GM21423 (cell line): Measurements from ENCODE around the gene PIK3C2G.

Source experiments
- ATAC-seq: cut with Tn5 transposase; IDR thresholded peaks from one replicate; pipeline ENCODE4 v1.9.1; 2021; ENCODE audit warnings: mild to moderate bottlenecking, moderate library complexity; ENCODE audit not compliant: unreplicated experiment

PIK3C2G gene

DNA sequence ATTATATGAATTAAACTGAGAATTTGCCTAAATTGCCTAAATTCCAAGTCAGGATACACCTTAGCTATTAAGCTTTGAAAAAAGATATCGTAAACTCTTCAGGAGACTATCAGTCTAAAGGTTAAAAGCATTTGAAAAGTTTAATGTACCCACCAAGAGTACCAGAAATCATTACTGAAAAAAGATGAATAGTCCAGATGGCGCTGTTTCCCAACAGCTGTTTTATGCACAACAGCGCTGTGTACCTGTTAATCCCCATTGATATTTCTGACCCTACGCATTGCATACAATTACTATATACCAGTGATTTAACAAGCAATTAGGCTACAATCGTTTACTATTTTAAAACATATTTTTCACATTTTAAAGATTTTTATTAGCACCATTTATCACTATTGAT is 291.5 kb downstream of the PIK3C2G start:
- ATAC-seq = no peak

DNA sequence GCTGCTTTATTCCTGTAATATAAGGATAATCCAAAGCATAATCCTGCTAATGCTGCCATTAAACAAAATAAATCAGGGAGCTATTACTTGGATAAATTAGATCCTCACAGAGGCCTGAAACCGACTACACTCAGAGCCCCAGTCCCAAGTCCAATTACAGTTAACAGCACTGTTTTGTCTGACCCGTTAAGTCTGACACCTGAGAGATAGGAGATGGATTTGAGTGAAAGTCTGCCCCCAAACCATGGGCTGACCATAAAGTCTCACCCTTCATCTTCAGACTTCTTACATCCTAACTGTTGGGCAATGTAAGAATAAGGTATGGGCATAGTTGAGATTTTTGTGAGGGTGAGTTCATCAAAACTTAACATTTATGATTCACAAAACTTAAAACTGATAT is 294.8 kb downstream of the PIK3C2G start:
- ATAC-seq = no peak

DNA sequence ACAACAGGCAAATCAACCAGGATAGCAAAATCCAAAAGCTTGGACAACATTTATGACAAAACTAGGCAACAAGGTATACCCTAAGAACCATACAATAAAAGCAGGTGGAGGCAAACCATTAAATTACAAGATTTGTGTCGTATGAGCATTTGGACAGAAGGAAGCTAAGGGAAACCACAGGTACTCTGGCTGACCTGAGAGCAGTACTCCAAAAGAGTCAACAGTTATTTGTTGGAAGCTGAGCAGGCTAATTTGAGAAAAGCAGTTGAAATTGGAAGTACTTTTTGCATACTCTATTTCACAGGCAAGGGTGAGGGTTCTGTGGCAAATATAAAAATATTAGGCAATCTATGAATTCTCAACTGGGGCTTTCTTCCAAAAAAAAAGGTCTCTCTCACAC is 297.9 kb downstream of the PIK3C2G start:
- ATAC-seq = no peak

DNA sequence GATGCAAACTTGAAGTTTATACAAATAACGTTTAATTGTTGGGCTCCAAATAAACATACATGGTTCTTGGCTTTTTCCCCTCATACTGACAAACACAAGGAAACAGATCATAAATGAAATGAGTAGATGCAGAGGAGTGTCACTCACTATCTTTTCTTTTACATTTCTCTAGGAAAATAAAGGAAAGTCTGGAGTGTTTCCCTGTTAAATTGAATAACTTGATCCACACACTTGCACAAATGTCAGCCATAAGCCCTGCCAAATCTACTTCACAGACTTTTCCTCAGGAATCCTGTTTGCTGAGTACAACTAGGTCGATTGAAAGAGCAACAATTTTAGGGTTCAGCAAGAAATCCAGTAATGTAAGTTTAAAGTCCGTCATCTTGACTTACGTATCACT is 301.2 kb downstream of the PIK3C2G start:
- no peak for ATAC-seq

DNA sequence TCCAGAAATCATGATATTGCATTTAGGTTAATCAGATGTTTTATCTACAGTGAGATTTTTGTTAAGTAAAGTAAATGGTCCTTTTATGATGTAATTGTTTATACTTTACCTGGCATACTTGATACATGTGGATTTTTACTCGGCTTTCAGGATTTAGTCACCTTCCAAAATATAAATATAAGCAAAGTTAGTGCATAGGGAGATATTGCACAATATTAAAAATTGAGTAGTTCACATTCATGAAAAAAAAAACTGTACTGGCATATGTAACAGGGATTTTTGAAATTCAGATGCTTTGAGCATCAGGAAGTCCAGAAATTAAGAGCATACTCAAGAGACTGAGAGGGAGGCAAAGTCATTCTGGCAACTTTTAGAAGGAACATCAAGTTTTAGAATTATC is 303.0 kb downstream of the PIK3C2G start:
- ATAC-seq = no peak

DNA sequence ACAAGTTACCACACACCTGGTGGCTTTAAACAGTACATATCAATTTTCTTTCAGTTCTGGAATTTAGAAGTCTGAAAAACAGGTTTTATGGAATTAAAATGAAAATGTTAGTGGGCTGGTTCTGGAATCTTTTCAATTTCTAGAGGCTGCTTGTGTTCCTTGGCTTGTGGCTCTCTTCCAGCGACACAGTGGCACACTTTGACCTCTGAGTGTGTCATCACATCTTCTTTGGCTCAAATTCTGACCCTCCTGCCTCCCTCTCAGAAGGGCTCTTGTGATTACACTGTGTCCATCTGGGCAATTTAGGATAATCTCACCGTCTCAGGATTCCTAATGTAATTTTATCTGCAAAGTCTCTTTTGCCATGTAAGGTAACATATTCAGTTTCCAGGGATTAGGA is 306.5 kb downstream of the PIK3C2G start:
- ATAC-seq = no peak

DNA sequence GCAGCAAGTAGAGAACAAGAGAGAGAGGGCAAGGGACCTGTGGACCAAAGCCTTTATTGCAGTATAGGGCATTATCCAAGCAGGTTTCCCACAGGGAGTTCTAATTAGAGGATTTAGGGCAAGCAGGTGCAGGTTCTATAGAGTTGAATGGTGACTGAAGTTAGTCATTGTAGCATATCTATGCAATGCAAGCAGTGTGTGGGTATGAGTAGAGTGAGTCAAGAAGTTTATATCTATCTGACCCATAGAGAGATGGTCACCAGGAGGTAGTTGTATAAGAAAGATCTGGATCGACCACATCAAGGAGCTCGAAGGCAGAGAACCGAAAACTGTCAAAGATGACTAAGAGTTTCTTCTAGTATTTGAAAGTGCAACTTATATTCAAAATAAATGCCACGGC is 309.2 kb downstream of the PIK3C2G start:
- no peak for ATAC-seq

DNA sequence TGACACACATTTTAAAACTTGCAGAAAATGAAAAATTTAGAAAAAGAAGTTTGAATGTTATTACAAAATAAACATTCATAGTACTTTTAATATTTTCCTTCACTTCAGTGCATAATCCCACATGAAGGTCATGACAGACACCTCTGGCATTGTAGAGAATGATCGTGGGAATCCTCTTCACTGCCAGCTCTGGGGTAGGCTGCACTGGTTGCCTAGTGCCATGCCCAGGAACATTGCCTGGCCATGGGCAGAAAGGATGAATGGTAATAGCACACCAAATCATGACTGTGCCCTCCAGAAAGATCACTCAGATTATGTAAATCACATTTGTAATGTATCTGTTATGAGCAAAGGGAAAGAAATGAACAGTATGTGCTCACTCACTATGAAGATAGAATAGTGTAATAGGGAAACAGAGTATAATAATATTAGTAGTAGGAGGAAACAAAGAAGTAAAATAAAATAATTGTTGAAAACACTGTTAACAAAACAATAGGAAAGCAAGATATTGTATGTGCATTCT is 314.8 kb downstream of the PIK3C2G start:
- no peak for ATAC-seq

DNA sequence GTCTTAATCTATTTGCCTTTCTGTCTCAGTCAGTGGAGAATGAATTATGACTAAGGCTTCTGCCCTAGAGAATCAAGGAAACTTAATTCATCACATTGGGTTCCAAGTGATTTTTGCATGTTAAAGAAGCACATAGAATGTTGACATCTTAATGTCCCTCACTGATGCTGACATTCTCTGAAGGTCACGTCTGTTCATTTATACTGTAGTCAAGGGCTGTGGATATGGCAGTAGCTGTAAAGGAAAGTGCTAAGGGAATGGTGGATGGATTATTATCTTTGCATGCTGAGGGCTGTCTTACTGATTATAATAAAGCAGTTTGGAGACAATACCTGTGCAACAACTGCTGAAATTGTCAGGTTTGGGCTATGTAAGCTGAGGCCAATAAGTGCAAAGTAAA is 315.3 kb downstream of the PIK3C2G start:
- ATAC-seq = no peak

DNA sequence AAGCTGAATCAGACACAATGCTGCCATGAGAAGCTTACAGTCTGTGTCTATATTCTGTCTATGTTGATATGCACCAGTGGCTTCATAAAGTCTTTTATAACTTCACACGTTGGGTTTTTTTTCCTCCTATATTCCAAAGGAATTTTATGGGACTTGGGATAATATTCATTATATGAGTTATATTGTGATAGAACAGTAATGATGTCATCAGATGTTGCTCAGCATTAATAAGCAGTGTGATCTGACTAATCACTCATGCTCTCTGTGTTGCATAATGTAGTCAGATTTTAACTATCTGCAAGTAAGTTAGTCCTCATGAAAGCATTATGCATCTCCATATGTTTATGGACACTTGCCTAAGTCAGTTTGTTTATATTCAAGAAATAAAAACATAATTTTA is 316.9 kb downstream of the PIK3C2G start:
- no peak for ATAC-seq

DNA sequence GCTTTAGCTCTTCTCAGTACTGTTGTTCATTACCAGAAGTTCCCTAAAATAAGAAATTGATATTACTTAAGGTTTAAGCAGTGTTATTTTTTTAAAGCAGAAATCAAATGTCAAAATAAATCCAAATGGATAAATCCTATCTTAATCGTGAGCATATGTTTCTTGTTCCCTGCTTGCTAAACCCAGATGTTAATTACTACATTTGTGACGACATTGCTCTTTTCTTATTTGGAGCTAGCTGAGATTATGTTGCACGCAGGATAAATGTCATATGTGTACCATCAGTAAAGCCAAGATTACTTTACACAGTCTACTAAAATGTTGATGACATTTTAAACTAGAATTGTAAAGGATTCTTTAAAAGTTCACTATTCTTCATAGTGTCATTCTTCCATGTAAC is 319.0 kb downstream of the PIK3C2G start:
- no peak for ATAC-seq

DNA sequence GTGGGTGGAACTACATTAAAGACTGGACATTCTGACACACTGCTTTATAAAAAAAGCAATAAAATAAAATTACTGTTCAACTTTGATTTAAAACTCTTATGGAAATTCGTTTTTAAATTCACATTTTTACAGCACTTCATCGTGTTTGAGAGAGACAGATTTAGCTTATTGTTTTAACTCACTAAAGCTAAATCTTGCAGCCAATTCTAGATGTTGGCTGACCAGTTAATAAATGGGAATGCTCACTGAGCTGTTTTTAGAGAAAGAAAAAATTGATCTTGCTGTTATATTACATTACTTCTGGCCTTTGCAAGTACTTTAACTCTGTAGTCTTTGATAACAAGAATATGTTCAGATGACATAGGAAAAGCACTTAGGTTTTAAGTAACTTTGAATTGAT is 319.4 kb downstream of the PIK3C2G start:
- ATAC-seq = no peak

DNA sequence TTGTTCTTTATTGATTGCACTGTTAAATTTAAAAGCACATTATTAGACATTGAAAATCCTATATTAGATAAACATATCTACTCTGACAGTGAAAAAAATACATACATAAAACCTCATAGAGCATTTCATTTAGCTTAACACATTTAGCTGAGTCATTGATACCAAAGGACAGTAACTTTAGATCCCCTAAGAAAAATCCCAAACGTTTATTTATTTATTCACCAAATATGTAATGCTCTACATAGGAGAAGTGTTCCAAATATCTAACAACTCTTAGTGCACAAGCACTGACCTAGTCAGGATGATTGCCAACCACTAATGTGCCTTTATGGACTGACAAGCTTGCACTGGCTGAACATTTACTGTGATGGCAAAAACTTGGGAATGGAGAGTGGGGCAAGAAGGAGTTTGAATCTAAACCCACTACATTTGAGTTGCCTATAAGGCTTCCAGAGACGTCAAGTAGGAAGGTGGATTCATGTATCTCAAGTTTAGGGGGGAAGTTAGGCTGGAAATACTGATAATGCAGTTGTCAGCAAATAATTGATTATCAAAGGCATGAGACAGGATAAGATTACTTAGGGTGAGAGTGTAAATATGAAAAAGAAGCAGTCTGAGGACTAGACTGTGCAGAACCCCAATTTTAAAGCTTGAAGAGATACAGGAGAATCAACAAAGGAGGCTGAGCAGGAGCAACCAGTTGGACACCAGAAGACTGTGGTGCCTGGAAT is 320.1 kb downstream of the PIK3C2G start:
- no peak for ATAC-seq

DNA sequence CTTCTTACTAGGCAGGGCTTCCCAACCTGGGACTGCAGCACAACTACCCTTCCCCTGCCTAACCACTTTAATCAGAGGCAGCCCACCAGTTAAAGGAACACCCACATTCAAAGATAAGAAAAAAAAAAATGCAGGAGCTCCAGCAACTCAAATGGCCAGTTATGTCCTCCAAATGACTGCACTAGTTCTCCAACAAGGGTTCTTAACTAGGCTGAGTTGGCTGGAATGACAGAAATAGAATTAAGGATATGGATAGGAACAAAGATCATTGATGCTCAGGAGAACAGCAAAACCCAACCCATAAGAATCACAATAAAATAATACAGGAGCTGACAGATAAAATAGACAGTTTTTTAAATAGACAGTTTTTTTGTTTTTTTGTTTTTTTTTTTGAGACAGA is 322.3 kb downstream of the PIK3C2G start:
- no peak for ATAC-seq

DNA sequence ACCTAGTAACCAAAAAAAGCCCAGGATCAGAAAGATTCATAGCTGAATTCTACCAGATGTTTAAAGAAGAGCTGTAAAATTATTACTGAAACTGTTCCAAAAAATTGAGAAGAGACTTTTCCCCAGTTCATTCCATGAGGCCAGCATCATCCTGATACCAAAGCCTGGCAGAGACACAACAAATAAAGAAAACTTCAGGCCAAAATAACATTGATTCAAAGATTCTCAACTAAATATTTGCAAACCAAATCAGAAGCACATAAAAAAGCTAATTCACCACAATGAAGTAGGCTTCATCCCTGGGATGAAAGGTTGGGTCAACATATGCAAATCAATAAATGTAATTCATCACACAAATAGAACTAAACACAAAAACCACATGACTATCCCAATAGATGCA is 325.3 kb downstream of the PIK3C2G start:
- ATAC-seq = no peak

DNA sequence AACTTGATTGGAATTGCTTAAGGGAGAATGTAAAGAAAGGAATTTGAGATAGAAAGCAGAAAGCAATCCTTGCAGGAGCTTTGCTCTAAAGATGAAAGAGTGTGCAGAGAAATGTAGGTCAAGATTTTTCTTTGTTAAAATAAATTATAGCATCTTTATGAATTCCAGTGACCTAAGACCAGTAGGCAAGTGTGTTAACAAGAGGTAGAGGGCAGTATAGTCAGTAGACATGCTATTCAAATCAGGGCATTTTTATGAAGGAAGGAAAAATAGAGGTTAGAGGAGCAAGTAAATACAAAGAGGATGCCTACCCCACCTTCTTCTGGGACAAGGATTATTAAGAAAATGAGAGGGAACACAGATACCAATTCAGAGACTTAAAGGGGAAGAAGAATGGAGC is 328.0 kb downstream of the PIK3C2G start:
- ATAC-seq = no peak

DNA sequence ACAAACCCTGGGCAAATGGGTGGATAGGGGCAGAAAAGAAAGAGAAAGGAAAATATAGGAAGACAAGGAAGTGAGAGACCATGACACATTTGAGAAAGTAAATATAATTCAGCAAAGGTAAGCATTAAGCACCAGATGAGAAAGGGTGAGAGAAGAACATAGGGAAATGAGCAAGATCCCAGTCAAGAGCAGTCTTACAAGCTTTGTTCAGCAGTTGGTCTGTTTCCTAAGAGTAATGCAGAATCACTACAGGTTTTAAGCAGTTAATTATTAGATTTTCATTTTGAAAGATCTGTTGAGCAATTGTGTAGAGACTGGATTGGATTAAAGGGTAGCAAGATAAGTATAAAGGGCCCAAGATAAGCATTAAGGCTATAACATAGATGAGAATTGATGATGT is 330.2 kb downstream of the PIK3C2G start:
- ATAC-seq = no peak

DNA sequence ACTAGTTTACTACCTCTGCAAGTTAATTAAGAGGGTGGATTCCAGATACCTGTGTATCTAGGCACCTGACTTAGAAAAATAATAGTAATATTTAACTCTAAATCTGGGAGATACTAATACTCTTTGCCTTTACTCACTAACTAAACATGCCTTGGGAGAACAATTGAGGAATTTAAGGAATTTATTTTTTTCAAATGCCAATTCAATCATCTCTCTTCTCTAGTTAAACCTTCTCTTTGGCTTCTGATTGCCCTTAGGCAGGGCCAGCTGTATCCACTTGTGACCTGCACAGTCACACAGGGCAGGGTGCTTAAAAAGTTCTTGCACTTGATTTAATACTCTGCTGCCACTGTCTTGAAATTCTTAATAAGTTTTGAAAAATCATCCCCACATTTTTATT is 334.1 kb downstream of the PIK3C2G start:
- ATAC-seq = no peak

DNA sequence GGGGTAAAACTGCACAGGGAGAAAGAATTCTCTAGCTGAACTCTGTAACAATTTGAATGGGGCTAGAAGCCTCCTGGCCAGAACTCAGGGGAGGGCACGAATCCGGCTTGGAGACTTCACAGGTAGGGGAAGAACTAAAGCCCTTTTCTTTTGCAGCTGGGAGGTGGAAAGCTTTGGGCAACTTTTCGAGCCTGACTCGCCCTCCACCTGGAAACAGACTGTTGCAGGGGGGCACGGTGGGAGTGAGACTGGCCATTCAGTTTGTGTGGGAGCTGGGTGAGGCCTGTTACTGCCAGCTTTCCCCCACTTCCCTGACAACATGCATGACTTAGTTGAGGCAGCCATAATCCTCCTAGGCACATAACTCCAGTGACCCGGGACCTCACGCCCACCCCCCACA is 340.6 kb downstream of the PIK3C2G start:
- no peak for ATAC-seq

DNA sequence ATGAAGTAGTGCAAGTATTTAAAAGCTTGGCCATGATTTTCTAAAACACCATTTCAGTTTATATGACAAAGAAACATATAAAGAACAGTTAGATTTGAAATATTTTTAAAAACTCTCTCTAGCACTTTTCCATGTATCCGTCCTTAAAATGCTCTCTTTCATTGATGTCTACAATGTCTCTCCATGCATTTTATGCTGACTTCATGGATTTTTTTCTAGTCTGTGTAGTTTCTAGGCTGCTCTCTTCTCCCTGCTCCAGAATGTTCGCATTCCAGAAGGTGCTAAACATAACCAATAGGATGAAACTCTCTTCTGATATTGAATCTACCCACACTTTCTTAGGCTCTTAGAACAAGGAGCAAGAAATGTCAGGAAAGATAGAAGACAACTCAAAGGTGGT is 351.7 kb downstream of the PIK3C2G start:
- no peak for ATAC-seq

DNA sequence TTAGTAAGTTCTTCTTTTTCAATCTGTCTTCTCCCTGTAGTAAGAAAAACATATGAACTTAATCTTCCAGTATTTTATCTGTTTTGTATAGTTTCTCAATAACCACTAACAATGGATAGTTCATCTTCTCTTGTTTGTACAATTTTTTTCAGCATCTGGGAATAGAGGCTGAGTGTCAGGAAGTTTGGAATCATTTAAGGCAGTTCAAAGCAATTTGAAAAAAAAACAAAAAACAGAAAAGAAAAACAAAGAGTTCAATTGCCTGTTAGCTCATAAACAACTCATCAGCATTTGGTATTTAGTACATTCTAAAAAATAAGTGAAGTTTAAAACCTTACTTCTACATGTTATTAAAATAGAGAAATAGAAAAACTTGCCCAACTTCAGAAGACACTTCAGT is 359.7 kb downstream of the PIK3C2G start:
- no peak for ATAC-seq

DNA sequence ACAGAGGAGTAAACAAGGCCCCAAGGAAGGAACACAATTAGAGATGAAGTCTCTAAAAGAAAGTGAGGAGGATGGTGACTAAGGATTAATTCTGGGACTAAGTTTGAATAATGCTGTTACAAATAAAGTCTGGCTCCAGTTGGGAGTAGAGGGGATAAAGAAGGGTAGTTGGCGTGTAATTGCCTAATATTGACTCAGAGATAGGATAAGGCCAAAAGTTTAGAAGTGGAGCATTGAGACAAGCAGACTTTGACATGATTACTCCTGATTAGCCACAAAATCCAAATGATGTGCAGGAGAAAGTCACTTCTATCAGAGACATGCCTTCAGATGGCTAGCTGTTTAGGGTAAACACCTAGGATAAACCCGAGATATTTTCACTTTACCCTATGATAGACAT is 368.1 kb downstream of the PIK3C2G start:
- no peak for ATAC-seq

DNA sequence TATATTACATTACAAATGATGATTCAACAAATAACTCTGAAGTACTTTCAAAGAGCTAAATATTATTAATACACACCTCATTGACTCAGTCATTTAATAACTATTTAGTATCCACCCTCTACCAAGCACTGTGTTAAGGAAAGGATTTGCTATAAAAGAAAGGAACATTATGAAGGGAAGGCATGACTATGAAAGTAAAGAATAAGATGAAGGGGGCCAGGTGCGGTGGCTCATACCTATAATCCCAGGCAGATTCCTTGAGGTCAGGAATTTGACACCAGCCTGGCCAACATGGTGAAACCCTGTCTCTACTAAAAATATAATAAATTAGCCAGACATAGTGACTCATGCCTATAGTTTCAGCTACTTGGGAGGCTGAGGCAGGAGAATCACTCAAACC is 368.6 kb downstream of the PIK3C2G start:
- no peak for ATAC-seq
